PFSK-1 (cell line): ENCODE measurements around the gene PPP1R8.

Source experiments
- FOXP2 ChIP-seq: optimal IDR thresholded peaks from 2 replicates; pipeline ENCODE3; 2011; ENCODE audit warnings: borderline replicate concordance, control low read depth, inconsistent platforms; ENCODE audit not compliant: insufficient read depth; ENCODE audit errors: extremely low read length, extremely low read depth
- POLR2AphosphoS5 ChIP-seq: IDR thresholded peaks from 2 replicates; pipeline ENCODE4 v1.6.1; 2012; ENCODE audit warnings: low read depth, mild to moderate bottlenecking, control low read depth, low read length, moderate library complexity
- SIN3A ChIP-seq: IDR thresholded peaks from 2 replicates; pipeline ENCODE4 v1.6.1; 2012; ENCODE audit warnings: mild to moderate bottlenecking, low read length, moderate library complexity, borderline replicate concordance; ENCODE audit not compliant: insufficient read depth
- TAF1 ChIP-seq: IDR thresholded peaks from 2 replicates; pipeline ENCODE4 v1.6.1; 2012; ENCODE audit warnings: low read length, control low read depth, borderline replicate concordance; ENCODE audit not compliant: insufficient read depth
- TF ChIP-seq, protein P1 (sequence below), 2 experiments: IDR thresholded peaks; 2 replicates each; pipeline versions ENCODE4 v1.6.1 to v1.8.0; 2011 to 2012; ENCODE audit warnings: low read depth in 2 of 2, low read length in 2 of 2, control low read depth in 1 of 2, inconsistent platforms in 1 of 2, mild to moderate bottlenecking in 1 of 2, moderate library complexity in 1 of 2; ENCODE audit not compliant: insufficient read depth in 1 of 2

The PPP1R8 gene

GRCh38 chr1:27891196-27891889, 60.8 kb downstream of the PPP1R8 start:
- TF ChIP-seq TAF1 (no peak), POLR2AphosphoS5 (no peak), FOXP2 (no peak), SIN3A (no peak)
- TF ChIP-seq, protein P1, sequence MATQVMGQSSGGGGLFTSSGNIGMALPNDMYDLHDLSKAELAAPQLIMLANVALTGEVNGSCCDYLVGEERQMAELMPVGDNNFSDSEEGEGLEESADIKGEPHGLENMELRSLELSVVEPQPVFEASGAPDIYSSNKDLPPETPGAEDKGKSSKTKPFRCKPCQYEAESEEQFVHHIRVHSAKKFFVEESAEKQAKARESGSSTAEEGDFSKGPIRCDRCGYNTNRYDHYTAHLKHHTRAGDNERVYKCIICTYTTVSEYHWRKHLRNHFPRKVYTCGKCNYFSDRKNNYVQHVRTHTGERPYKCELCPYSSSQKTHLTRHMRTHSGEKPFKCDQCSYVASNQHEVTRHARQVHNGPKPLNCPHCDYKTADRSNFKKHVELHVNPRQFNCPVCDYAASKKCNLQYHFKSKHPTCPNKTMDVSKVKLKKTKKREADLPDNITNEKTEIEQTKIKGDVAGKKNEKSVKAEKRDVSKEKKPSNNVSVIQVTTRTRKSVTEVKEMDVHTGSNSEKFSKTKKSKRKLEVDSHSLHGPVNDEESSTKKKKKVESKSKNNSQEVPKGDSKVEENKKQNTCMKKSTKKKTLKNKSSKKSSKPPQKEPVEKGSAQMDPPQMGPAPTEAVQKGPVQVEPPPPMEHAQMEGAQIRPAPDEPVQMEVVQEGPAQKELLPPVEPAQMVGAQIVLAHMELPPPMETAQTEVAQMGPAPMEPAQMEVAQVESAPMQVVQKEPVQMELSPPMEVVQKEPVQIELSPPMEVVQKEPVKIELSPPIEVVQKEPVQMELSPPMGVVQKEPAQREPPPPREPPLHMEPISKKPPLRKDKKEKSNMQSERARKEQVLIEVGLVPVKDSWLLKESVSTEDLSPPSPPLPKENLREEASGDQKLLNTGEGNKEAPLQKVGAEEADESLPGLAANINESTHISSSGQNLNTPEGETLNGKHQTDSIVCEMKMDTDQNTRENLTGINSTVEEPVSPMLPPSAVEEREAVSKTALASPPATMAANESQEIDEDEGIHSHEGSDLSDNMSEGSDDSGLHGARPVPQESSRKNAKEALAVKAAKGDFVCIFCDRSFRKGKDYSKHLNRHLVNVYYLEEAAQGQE (IDR thresholded peaks at IDR 0.05; ENCODE audit: insufficient read depth in 1 of 2, low read depth in 2 of 2, low read length in 2 of 2), result no peak

DNA sequence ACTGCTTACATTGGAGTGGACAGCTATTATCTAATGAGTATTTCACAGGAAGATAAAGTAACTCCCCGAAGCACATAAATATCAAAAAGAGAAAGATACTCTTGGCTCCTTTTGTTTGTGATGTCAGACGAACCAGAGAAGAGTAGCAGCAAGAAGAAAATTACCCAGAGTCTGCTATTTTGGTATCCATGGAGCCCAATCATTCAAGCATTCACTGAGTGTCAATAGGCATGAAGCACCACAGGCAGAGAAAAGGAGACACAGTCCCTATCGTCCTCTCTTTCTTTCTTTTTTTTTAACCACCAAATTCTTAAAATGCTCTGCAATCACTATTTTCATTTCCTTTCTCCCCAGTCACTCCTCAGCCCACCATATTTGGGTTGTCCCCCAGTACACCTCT, 63.9 kb downstream of the PPP1R8 start:
- no peak for TF ChIP-seq SIN3A
- TF ChIP-seq POLR2AphosphoS5, result no peak
- no peak for TF ChIP-seq TAF1
- TF ChIP-seq FOXP2, result no peak
- TF ChIP-seq, protein P1 (IDR thresholded peaks at IDR 0.05; ENCODE audit: insufficient read depth in 1 of 2, low read depth in 2 of 2, low read length in 2 of 2), result no peak
